Smooth muscle cell (in vitro differentiated cells): ENCODE results near the gene TAF3. TPM values are rescaled to one million over a fixed set of nuclear protein-coding genes. Genes with fewer than 3 reads are reported as not detected.

Experiments used
- DNase-seq: peaks from one replicate; lab custom pipeline; 2025; ENCODE audit not compliant: unreplicated experiment; lab: John Stamatoyannopoulos, UW
- H2AFZ ChIP-seq: fragments of 200-600 bp; sonication (generic); 2 replicates; pipeline ENCODE4 v1.6.0; 2016; ENCODE audit warnings: antibody characterized with exemption, low read depth, mild to moderate bottlenecking
- H3F3A ChIP-seq: fragments of 200-600 bp; sonication (generic); 2 replicates; pipeline ENCODE4 v1.6.0; 2017; ENCODE audit warnings: antibody characterized with exemption, low read depth
- H3K27ac ChIP-seq: fragments of 200-600 bp; sonication (generic); 2 replicates; pipeline ENCODE4 v1.5.1; 2016; ENCODE audit warnings: low read depth, mild to moderate bottlenecking
- H3K27me3 ChIP-seq: fragments of 200-600 bp; sonication (generic); 2 replicates; pipeline ENCODE4 v1.6.1; 2016; ENCODE audit warnings: low read depth, mild to moderate bottlenecking
- H3K36me3 ChIP-seq: fragments of 200-600 bp; sonication (generic); 2 replicates; pipeline ENCODE4 v1.5.1; 2016; ENCODE audit warnings: low read depth
- H3K4me1 ChIP-seq: fragments of 200-600 bp; sonication (generic); 2 replicates; pipeline ENCODE4 v1.5.1; 2016; ENCODE audit warnings: low read depth
- H3K4me2 ChIP-seq: fragments of 200-600 bp; sonication (generic); 2 replicates; pipeline ENCODE4 v1.6.0; 2016; ENCODE audit warnings: mild to moderate bottlenecking
- H3K4me3 ChIP-seq: fragments of 200-600 bp; sonication (generic); 2 replicates; pipeline ENCODE4 v1.5.1; 2016; ENCODE audit warnings: mild to moderate bottlenecking
- H3K79me2 ChIP-seq: fragments of 200-600 bp; sonication (generic); 2 replicates; pipeline ENCODE4 v1.6.0; 2016; ENCODE audit warnings: low read depth, mild to moderate bottlenecking
- H3K9ac ChIP-seq: fragments of 200-600 bp; sonication (generic); 2 replicates; pipeline ENCODE4 v1.6.0; 2016; ENCODE audit warnings: low read depth
- H3K9me3 ChIP-seq: fragments of 200-600 bp; sonication (generic); replicated peaks from 2 replicates; pipeline ENCODE4 v1.5.1; 2016; ENCODE audit warnings: low read depth
- H4K20me1 ChIP-seq: fragments of 200-600 bp; sonication (generic); 2 replicates; pipeline ENCODE4 v1.6.0; 2016; ENCODE audit warnings: low read depth
- WGBS: methylation state at CpG from one replicate; pipeline ENCODE4 v1.1.7; 2016; ENCODE audit warnings: low lambda C conversion rate; 5-methylcytosine and 5-hydroxymethylcytosine counted together
- polyA plus RNA-seq: library from polyadenylated mRNA; unstranded; fragments of >200 nt; fragmentation: Nextera tagmentation; extraction: Ambion mirVana; gene quantifications from 2 replicates; pipeline ENCODE4 v1.2.1, GENCODE V29; 2016
- total RNA-seq: library from RNA; depleted of rRNA; stranded (reverse); fragments of >200 nt; gene quantifications from 2 replicates; pipeline ENCODE4 v1.2.3, GENCODE V29; 2014
- TF ChIP-seq, protein P1 (sequence below): fragments of 200-600 bp; sonication (generic); IDR thresholded peaks from 2 replicates; pipeline ENCODE4 v1.5.1; 2017; ENCODE audit warnings: borderline replicate concordance, mild to moderate bottlenecking, antibody characterized with exemption; ENCODE audit not compliant: insufficient read depth, poor library complexity, severe bottlenecking

Gene TAF3
- total and polyA plus RNA-seq, 2 experiments from 2014 or later: 3.7 to 7.0 TPM

DNA sequence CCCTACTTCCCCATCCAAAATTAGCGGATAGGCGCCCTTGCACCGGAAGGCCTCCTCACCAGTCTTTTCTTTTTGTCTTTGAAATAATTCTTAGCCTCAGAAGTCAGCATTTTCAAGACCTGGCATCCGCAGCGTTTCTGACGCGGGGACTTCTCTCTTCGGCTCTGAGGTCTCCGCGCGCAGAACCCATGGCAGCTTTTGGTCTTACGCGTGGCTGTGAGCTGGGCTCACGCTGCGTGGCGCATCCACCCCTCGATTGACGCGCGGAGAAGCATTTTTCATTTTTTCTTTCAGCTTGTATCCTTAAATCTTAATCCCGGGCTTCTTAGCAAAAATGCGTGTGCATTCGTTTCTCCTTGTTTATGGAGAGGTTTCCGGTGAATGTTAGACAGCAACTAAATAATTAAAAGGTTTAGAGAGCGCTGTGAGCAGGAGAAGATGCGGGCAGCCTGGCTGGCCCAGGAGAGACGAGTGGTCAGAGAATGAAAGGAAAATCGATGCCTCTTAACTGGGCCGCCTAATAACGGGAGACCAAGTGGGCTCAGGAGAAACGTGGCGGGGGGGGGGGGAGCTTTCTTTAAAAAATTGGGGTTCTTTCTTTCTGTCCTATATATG, 234.1 kb downstream of the TAF3 start:
- no peak for DNase-seq
- H3F3A ChIP-seq: peaks cover 7% of the 10 kb centered on the region
- peak overlapping the region; percentile 32 for H3K27ac ChIP-seq

DNA sequence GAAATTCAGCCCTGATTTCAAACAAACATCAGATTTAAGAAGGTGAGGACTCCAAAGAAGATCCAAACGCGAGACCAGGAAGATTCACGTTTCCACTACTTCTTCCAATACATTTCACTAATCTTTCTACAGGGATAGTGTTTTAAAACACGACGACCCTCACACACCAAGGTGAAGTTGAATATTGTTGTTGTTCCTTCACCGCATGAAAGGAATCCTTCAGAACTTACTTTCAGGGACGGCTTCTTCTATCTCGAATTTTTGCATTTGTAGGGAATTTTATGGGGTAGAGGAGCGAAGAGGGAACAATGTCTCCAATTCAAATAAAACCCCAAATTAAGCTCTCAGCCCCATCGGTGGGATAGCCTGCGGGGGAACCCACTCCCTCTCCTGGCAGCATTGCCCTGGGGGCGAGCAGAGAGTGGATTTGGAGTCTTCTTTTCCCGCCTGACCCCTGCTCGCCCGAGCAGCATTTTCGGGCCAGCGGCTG, 234.7 kb downstream of the TAF3 start:
- peak overlapping the region; percentile 65 for H2AFZ ChIP-seq
- whole genome bisulfite sequencing: 4% methylated on average over 17 of the region's 17 CpGs
- TF ChIP-seq, protein P1, sequence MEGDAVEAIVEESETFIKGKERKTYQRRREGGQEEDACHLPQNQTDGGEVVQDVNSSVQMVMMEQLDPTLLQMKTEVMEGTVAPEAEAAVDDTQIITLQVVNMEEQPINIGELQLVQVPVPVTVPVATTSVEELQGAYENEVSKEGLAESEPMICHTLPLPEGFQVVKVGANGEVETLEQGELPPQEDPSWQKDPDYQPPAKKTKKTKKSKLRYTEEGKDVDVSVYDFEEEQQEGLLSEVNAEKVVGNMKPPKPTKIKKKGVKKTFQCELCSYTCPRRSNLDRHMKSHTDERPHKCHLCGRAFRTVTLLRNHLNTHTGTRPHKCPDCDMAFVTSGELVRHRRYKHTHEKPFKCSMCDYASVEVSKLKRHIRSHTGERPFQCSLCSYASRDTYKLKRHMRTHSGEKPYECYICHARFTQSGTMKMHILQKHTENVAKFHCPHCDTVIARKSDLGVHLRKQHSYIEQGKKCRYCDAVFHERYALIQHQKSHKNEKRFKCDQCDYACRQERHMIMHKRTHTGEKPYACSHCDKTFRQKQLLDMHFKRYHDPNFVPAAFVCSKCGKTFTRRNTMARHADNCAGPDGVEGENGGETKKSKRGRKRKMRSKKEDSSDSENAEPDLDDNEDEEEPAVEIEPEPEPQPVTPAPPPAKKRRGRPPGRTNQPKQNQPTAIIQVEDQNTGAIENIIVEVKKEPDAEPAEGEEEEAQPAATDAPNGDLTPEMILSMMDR: no peak
- peaks cover 7% of the 10 kb centered on the region for H3F3A ChIP-seq
- no peak for DNase-seq
- H3K4me2 ChIP-seq: peak overlapping the region; percentile 88
- peaks cover 52% of the 10 kb centered on the region for H3K27me3 ChIP-seq
- no peaks in the 10 kb centered on the region for H3K9me3 ChIP-seq
- peak overlapping the region; percentile 64 for H3K4me3 ChIP-seq
- no peak overlapping the region for H3K27ac ChIP-seq
- peaks cover 7% of the 10 kb centered on the region for H4K20me1 ChIP-seq
- no peak overlapping the region for H3K9ac ChIP-seq
- no peaks in the 10 kb centered on the region for H3K36me3 ChIP-seq
- peaks cover 26% of the 10 kb centered on the region for H3K79me2 ChIP-seq
- H3K4me1 ChIP-seq: peaks cover 39% of the 10 kb centered on the region

More for the DNA sequence above, 234.1 kb downstream of the TAF3 start:
- H3K4me2 ChIP-seq: peak overlapping the region; percentile 88
- H3K4me3 ChIP-seq: peak overlapping the region; percentile 64
- 5% methylated on average over 32 of the region's 32 CpGs for WGBS
- TF ChIP-seq, protein P1: no peak
- H3K4me1 ChIP-seq: peaks cover 43% of the 10 kb centered on the region
- no peaks in the 10 kb centered on the region for H3K9me3 ChIP-seq
- H3K9ac ChIP-seq: no peak overlapping the region
- H3K27me3 ChIP-seq: peaks cover 57% of the 10 kb centered on the region
- H3K79me2 ChIP-seq: peaks cover 26% of the 10 kb centered on the region
- H3K36me3 ChIP-seq: no peaks in the 10 kb centered on the region
- H4K20me1 ChIP-seq: peaks cover 7% of the 10 kb centered on the region
- peak overlapping the region; percentile 65 for H2AFZ ChIP-seq

GRCh38 chr10:8053446-8054243, 235.3 kb downstream of the TAF3 start:
- peak; percentile 77 for DNase-seq
- peaks cover 7% of the 10 kb centered on the region for H3F3A ChIP-seq
- peaks cover 45% of the 10 kb centered on the region for H3K27me3 ChIP-seq
- peak overlapping the region; percentile 83 for H2AFZ ChIP-seq
- H3K27ac ChIP-seq: peak overlapping the region; percentile 53
- H3K4me3 ChIP-seq: peak overlapping the region; percentile 64
- H3K4me1 ChIP-seq: peaks cover 34% of the 10 kb centered on the region
- WGBS: under 1% methylated on average over 58 of the region's 60 CpGs
- peak overlapping the region; percentile 60 for H3K9ac ChIP-seq
- peak overlapping the region; percentile 88 for H3K4me2 ChIP-seq
- H3K9me3 ChIP-seq: no peaks in the 10 kb centered on the region
- H3K36me3 ChIP-seq: no peaks in the 10 kb centered on the region
- peaks cover 26% of the 10 kb centered on the region for H3K79me2 ChIP-seq
- TF ChIP-seq, protein P1: peak; percentile 68
- H4K20me1 ChIP-seq: peaks cover 7% of the 10 kb centered on the region
